ENCODE results near the gene PIP5K1B.

GRCh38 chr9:68974901-68975300 lies 269.9 kb downstream of the PIP5K1B start:
- no peak for TF ChIP-seq SIN3A (IDR thresholded peaks at IDR 0.05; ENCODE audit: low read depth)
- TF ChIP-seq REST (IDR thresholded peaks at IDR 0.05; ENCODE audit: low read depth): no peak
- TF ChIP-seq POLR2A (IDR thresholded peaks at IDR 0.05; ENCODE audit: borderline replicate concordance, extremely low read depth, insufficient read depth, insufficient read length): no peak
- no peak for TF ChIP-seq EZH2phosphoT487 (IDR thresholded peaks at IDR 0.05; ENCODE audit: borderline replicate concordance)
- no peak for TF ChIP-seq CBX3 (IDR thresholded peaks at IDR 0.05; ENCODE audit: low read depth)
- no peak for TF ChIP-seq CTCF (IDR thresholded peaks at IDR 0.05 in 2 of 3, conservative IDR thresholded peaks at IDR 0.05 in 1 of 3; ENCODE audit: borderline replicate concordance in 1 of 3, insufficient read depth in 1 of 3, low read depth in 2 of 3, low read length in 2 of 3)
- no peak for TF ChIP-seq JUND (IDR thresholded peaks at IDR 0.05)
- TF ChIP-seq MAX (IDR thresholded peaks at IDR 0.05): no peak
- TF ChIP-seq FOSL1 (IDR thresholded peaks at IDR 0.05; ENCODE audit: low read depth): no peak

All from HCT116 (cell line).